Esophagus mucosa (tissue), 1 donor: ENCODE data around the gene DAP3. TPM values are rescaled to one million over a fixed set of nuclear protein-coding genes. Genes with fewer than 3 reads are reported as not detected.
"Not testable (repeated sequence)": the region's sequence is repeated elsewhere in the genome, so short reads cannot be mapped to it uniquely, and the experiment has no call there.

Experiments used
- ATAC-seq: fragments of 200-7000 bp; cut with Tn5 transposase; one replicate; pipeline ENCODE4 v1.9.1; 2020
- total RNA-seq: library from RNA; stranded (reverse); gene quantifications from one replicate; pipeline ENCODE4 v1.2.4, GENCODE V29; 2023
- donor health status: DM: yes; HTN: yes; CAD: no.

Gene DAP3
- total RNA-seq, 1 donor from 2014 or later = 69.7 TPM

DNA sequence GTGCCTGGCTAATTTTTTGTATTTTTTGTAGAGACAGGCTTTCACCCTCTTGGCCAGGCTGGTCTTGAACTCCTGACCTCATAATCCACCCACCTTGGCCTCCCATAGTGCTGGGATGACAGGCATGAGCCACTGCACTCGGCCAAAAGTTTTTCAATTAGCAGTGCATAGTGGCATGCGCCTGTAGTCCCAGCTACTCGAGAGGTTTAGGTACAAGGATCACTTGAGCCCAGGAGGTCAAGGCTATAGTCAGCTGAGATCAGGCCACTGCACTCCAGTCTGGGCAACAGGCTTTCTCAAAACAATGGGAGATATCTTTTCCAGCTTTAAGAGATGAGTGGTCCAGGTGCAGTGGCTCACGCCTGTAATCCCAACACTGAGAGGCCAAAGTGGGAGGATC, 30.8 kb downstream of the DAP3 start:
- ATAC-seq = no peak

DNA sequence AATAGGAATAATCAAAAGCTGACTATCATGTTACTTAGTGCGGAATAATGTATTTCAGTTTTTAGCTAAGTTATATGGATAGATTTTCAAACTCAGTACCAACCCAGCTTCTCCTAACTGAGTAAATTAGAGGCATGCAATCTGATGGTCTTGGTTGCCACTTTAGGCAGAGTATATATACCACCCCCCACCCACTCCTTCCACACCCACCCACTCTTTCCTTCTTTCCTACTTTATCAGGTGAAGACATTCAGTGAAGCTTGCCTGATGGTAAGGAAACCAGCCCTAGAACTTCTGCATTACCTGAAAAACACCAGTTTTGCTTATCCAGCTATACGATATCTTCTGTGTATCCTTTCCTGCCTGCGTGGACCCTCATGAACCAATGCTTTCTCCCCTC, 36.3 kb downstream of the DAP3 start:
- no peak for ATAC-seq

DNA sequence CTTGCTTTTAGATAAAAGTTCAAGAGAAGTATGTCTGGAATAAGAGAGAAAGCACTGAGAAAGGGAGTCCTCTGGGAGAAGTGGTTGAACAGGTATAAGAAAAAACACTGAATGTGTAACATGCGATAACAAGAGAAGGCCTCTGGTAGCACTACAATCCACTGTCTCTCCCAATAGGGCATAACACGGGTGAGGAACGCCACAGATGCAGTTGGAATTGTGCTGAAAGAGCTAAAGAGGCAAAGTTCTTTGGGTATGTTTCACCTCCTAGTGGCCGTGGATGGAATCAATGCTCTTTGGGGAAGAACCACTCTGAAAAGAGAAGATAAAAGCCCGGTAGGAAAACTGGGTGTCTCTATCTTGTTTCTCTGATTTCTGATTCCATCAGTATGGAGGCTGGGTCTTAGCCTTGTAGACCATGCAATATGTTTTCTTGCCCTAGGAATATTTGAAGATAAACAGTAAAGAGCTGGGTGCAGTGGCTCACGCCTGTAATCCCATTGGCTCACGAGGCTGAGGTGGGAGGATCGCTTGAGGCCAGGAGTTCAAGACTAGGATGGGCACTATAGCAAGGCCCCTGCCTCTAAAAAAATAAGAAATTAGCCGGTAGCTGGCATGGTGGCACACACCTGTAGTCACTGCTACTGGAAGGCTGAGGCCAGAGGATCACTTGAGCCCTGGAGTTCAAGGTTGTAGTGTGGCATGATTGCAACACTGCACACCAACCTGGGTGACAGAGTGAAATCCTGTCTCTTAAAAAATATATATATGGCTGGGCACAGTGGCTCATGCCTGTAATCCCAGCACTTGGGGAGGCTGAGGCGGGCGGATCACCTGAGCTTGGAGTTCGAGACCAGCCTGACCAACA, 40.4 kb downstream of the DAP3 start:
- ATAC-seq = peak; percentile 83

DNA sequence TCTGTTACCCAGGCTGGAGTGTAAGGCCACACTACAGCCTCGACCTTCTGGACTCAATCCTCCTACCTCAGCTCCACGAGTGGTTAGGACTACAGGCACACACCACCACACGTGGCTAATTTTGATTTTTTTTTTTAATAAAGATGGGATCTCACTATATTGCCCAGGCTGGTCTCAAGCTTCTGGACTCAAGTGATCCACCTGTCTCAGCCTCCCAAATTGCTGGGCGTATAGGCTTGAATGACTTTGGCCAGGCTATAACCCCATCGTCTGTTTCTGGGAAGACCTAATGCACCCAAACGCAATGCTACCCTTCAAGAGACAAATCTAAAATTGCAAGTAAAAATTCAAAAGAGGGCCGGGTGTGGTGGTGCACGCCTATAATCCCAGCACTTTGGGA, 52.1 kb downstream of the DAP3 start:
- ATAC-seq = no peak

GRCh38 chr1:155741908-155742307, 53.0 kb downstream of the DAP3 start:
- ATAC-seq = no peak

DNA sequence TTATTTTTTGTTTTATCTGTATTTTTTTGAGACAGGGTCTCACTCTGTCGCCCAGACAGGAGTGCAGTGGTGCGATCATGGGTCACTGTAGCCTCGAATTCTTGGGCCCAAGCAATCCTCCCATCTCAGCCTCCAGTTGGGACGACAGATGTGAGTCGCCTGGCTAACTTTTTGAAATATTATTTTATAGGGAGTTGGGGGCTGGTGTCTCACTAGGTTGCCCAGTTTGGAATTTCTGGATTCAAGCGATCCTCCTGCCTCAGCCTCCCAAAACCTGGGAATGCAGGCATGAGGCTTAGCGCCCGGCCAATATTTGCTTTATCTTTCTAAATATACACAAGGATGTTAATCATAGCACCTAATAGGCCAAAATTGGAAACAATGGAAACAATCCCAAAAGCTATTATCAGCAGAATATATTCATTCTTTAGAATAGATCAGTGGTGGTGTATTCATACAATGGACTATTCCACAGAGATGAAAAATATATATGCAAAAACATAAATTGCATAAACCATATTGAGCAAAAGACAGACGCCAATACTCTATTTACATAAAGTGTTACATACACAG, 55.9 kb downstream of the DAP3 start:
- ATAC-seq = no peak

DNA sequence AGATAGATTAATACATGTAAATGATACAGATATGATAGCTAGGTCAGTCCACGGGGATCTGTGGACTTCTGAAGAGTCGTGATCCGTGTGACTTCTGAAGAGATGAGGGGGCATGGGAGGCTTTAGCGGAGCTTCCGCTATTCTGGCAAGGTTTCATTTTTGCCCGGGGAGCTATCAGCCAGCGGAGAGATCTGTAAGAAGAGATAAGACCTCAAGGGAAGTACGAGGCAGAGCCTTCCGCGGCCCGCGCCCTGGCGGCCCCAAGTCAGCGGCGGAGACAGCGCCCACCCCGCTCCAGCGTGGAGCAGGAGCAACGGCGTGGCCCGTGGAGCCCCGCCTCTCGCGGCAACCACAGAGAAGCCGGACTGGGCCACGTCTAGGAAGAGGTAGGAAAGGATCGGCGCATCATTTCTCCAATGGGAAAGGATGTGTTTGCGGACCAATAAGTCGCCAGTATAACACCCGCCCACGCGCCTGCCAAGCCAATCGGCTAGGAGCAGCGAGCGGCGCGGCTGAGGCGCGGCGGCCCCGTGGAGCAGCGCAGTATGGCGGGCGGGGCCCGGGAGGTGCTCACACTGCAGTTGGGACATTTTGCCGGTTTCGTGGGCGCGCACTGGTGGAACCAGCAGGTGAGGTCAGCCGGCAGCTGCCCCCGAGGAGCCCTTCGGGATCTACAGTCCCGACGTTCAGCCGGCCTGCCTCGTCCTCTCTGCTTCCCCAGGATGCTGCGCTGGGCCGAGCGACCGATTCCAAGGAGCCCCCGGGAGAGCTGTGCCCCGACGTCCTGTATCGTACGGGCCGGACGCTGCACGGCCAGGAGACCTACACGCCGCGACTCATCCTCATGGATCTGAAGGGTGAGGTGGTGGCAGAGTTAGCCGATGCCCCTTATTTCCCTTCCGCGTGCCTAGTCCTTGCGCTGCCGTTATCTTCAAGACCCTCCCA, 56.7 kb downstream of the DAP3 start:
- ATAC-seq = peak; percentile 97

DNA sequence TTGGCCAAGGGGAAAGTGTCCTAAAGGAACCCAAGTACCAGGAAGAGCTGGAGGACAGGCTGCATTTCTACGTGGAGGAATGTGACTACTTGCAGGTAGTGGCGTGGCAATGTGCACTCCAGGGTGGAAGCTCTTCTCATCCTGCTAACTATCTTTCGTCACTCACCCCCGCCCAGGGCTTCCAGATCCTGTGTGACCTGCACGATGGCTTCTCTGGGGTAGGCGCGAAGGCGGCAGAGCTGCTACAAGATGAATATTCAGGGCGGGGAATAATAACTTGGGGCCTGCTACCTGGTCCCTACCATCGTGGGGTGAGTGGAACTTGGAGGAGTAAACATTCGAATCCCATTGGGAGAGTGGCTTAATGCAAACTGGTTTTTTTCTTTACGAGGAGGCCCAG, 58.7 kb downstream of the DAP3 start:
- not testable (repeated sequence) for ATAC-seq

DNA sequence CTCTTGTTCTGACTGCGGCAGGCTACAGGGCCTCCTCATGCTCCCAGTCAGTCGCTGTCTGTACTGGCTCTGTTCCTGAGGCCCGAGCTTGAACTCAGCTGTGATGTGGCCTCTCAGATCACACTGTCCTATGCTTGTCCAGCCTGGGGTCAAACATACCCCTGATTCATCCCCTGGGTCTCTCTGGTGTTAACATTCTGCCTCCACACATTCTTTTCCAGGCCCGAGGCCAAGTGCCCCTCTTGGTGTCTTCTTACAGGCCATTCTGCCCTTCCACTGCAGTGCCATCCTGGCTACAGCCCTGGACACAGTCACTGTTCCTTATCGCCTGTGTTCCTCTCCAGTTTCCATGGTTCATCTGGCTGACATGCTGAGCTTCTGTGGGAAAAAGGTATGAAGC, 59.2 kb downstream of the DAP3 start:
- ATAC-seq = not testable (repeated sequence)

GRCh38 chr1:155759017-155759416, 70.1 kb downstream of the DAP3 start:
- ATAC-seq = not testable (repeated sequence)

- ATAC-seq = peak; percentile 42
Observed at GRCh38 chr1:155759966-155760630, 71.2 kb downstream of the DAP3 start.

- no peak for ATAC-seq
Observed at GRCh38 chr1:155760751-155761475, 72.0 kb downstream of the DAP3 start.

DNA sequence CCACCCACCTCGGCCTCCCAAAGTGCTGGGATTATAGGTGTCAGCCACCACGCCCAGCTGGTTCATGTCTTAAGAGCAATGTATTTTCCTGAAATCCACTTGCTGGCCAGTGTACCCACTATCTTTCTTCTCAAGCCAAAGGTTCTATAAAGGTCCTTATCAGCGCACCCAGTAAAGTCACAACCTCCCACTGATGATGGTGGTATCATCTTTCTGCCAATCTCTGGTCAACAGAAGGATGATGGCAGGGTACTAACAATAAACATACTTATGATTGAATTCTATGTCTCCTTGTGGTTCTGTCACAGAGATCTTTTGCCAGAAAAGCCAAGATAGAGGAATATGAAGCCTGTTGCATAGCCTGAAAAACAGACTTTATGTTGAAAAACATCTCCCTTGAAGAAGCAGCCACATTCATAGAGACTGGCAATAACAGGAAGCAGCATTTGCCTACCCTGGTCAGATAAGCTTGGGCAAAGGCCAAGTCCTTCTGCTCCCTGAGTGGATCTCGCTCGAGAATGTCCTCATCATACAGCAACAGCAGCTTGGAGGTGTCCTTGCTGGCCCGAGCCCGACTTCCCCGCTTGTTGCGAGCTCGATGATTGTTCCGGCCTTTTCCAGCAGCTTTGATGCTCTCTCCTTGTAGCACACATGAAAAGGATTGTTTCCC, 73.0 kb downstream of the DAP3 start:
- ATAC-seq = no peak

GRCh38 chr1:155763090-155763815, 74.4 kb downstream of the DAP3 start:
- peak; percentile 89 for ATAC-seq

- not testable (repeated sequence) for ATAC-seq
Observed at GRCh38 chr1:155763989-155764388, 75.1 kb downstream of the DAP3 start.

- ATAC-seq = not testable (repeated sequence)
Observed at GRCh38 chr1:155767399-155767989, 78.6 kb downstream of the DAP3 start.

GRCh38 chr1:155769257-155769656, 80.4 kb downstream of the DAP3 start:
- no peak for ATAC-seq

DNA sequence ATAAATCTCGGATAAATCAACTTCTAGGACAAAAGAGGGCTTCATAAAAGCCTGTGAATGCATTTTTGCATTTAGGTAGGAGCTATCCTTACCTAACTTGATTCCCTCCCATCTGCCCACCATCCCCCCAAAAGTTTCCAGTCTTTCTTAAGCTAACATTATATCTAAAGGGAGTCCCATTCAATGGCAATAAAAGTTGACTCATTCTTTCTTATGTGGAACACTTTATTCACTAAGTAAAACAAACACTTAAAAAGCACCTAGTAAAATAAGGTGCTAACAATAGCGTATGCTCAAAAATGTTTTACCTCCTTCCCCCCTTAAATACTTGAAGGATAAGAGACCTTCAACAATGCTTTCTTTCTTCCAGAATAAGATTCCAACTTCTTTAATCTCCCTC, 84.3 kb downstream of the DAP3 start:
- no peak for ATAC-seq

- no peak for ATAC-seq
Observed at GRCh38 chr1:155776414-155776813, 87.5 kb downstream of the DAP3 start.

GRCh38 chr1:155777582-155777981, 88.7 kb downstream of the DAP3 start:
- ATAC-seq = no peak
